NB4 (cell line): ENCODE data around the gene ZBTB34.

Source experiments
- MAX ChIP-seq: IDR thresholded peaks from 2 replicates; pipeline ENCODE4 v1.6.1; 2011; ENCODE audit warnings: low read depth, low read length
- POLR2A ChIP-seq: IDR thresholded peaks from 2 replicates; pipeline ENCODE4 v1.6.1; 2011; ENCODE audit warnings: mild to moderate bottlenecking; ENCODE audit not compliant: insufficient read length; ENCODE audit errors: extremely low read depth
- TF ChIP-seq, protein P1 (sequence below): IDR thresholded peaks from one replicate; pipeline ENCODE4 v1.5.1; 2012; ENCODE audit warnings: low read depth, low read length

GRCh38 chr9:126876531-126876930 lies 16.1 kb downstream of the ZBTB34 start:
- no peak for TF ChIP-seq POLR2A
- TF ChIP-seq, protein P1, sequence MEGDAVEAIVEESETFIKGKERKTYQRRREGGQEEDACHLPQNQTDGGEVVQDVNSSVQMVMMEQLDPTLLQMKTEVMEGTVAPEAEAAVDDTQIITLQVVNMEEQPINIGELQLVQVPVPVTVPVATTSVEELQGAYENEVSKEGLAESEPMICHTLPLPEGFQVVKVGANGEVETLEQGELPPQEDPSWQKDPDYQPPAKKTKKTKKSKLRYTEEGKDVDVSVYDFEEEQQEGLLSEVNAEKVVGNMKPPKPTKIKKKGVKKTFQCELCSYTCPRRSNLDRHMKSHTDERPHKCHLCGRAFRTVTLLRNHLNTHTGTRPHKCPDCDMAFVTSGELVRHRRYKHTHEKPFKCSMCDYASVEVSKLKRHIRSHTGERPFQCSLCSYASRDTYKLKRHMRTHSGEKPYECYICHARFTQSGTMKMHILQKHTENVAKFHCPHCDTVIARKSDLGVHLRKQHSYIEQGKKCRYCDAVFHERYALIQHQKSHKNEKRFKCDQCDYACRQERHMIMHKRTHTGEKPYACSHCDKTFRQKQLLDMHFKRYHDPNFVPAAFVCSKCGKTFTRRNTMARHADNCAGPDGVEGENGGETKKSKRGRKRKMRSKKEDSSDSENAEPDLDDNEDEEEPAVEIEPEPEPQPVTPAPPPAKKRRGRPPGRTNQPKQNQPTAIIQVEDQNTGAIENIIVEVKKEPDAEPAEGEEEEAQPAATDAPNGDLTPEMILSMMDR: no peak
- TF ChIP-seq MAX: no peak
